Psoas muscle (tissue), 8 donors: ENCODE results near the gene NOP10. TPM values are rescaled to one million over a fixed set of nuclear protein-coding genes. Genes with fewer than 3 reads are reported as not detected.

ENCODE experiments used
- ATAC-seq, 4 donors: fragments of 200-7000 bp; cut with Tn5 transposase; one replicate each; pipeline ENCODE4 v1.9.1; 2020; ENCODE audit warnings: moderate library complexity in 3 of 4, mild to moderate bottlenecking in 2 of 4
- DNase-seq, 2 donors: peaks; one replicate each; pipeline ENCODE4 v3.0.0-alpha.2; 2020
- H3K27ac ChIP-seq: fragments of 200-600 bp; one replicate; pipeline ENCODE4 v1.8.0; 2022
- H3K27me3 ChIP-seq, 3 donors: fragments of 200-600 bp in 1 of 3; one replicate each; pipeline versions ENCODE4 v1.6.1 to v1.8.0; 2013 to 2022; ENCODE audit warnings: low read length in 2 of 3, mild to moderate bottlenecking in 2 of 3, moderate library complexity in 1 of 3; ENCODE audit not compliant: insufficient read depth in 3 of 3
- H3K36me3 ChIP-seq, 2 donors: fragments of 200-600 bp in 1 of 2; one replicate each; pipeline versions ENCODE4 v1.6.1 to v1.8.0; 2013 to 2022; ENCODE audit warnings: low read depth in 1 of 2, mild to moderate bottlenecking in 1 of 2, moderate library complexity in 1 of 2; ENCODE audit not compliant: insufficient read depth in 1 of 2
- H3K4me1 ChIP-seq: fragments of 200-600 bp; one replicate; pipeline ENCODE4 v1.8.0; 2022
- H3K4me3 ChIP-seq: fragments of 200-600 bp; one replicate; pipeline ENCODE4 v1.8.0; 2022; ENCODE audit warnings: mild to moderate bottlenecking
- H3K9me3 ChIP-seq: fragments of 200-600 bp; one replicate; pipeline ENCODE4 v1.8.0; 2022
- CTCF ChIP-seq: fragments of 200-600 bp; IDR thresholded peaks from one replicate; pipeline ENCODE4 v1.8.0; 2022; ENCODE audit warnings: antibody characterized with exemption
- WGBS, 3 donors: extraction: QIAGEN DNeasy Blood & Tissue Kit; methylation state at CpG; one replicate each; pipeline versions ENCODE4 v1.1.6 to v1.1.7; 2013; 5-methylcytosine and 5-hydroxymethylcytosine counted together
- intact Hi-C, 2 donors: fragments of 100-400 bp; cut with DNase I; formaldehyde crosslinking; loops; one replicate each; pipeline versions ENCODE4 v1.11.0 to v1.14.2; 2022
- polyA plus RNA-seq, 3 donors: library from polyadenylated mRNA; stranded (reverse); fragments of 200-250 nt; gene quantifications; one replicate each; pipeline ENCODE4 v1.2.3, GENCODE V29; 2013
- total RNA-seq, 4 donors: library from RNA; stranded (reverse); fragmentation: NEBNext Ultra II Directional in 2 of 4; extraction: Animal tissue kit (Norgen Biotek cat#: 25700) in 2 of 4; gene quantifications; one replicate each; pipeline versions ENCODE4 v1.2.1 to v1.2.4, GENCODE V29; 2021 to 2023
- donor health status: healthy with polysubstance abuse.
- donor health status: DM: no; HTN: no; CAD: no; lungs with moderate emphysema.
- donor health status: Bipolar disorder and iron deficiency.
- donor health status: healthy.
- donor health status: DM: yes; HTN: yes; CAD: no.
- donor health status: DM: no; HTN: no; CAD: no.
- donor health status: DM: no; HTN: no; CAD: no.
- donor health status: DM: yes; HTN: yes; CAD: no.

The NOP10 gene
- total and polyA plus RNA-seq, 7 donors, result 123 to 441 (median 146) TPM

- intact Hi-C loops, result no loop called here
- TF ChIP-seq CTCF, result no peak
These were observed 17.6 kb downstream of the NOP10 start for GRCh38 chr15:34325368-34325767.

GRCh38 chr15:34324933-34325332 lies 18.0 kb downstream of the NOP10 start:
- no peak for ATAC-seq
- Histone ChIP-seq H3K27ac (no peak overlapping the region), H3K9me3 (no peaks in the 10 kb centered on the region), H3K36me3 (no peaks in the 10 kb centered on the region), H3K4me1 (peaks cover 13% of the 10 kb centered on the region), H3K27me3 (no peaks in the 10 kb centered on the region), H3K4me3 (no peak overlapping the region)
- WGBS, 3 donors, result 71 to 90% (median 90%) methylated on average over 1 of the region's 1 CpG
- intact Hi-C loops, result no loop called here
- no peak for TF ChIP-seq CTCF
- DNase-seq, result no peak

More at GRCh38 chr15:34325368-34325767, 17.6 kb downstream of the NOP10 start:
- H3K4me1 ChIP-seq, result peaks cover 13% of the 10 kb centered on the region
- ATAC-seq, result no peak
- H3K27ac ChIP-seq, result no peak overlapping the region
- no peak for DNase-seq
- no peaks in the 10 kb centered on the region for H3K9me3 ChIP-seq
- H3K36me3 ChIP-seq, result no peaks in the 10 kb centered on the region
- H3K27me3 ChIP-seq, result no peaks in the 10 kb centered on the region
- H3K4me3 ChIP-seq, result no peak overlapping the region

GRCh38 chr15:34323217-34323616 lies 19.7 kb downstream of the NOP10 start:
- TF ChIP-seq CTCF, result no peak
- DNase-seq, result no peak
- peaks cover 16% of the 10 kb centered on the region for H3K4me1 ChIP-seq
- H3K4me3 ChIP-seq, result no peak overlapping the region
- ATAC-seq, result no peak
- no peak overlapping the region for H3K27ac ChIP-seq
- intact Hi-C loops, result no loop called here
- no peaks in the 10 kb centered on the region for H3K36me3 ChIP-seq
- H3K9me3 ChIP-seq, result no peaks in the 10 kb centered on the region
- H3K27me3 ChIP-seq, result no peaks in the 10 kb centered on the region
- WGBS, 3 donors, result 95 to 97% (median 95%) methylated on average over 10 of the region's 10 CpGs

GRCh38 chr15:34318277-34319079 lies 24.5 kb downstream of the NOP10 start:
- H3K9me3 ChIP-seq, result no peaks in the 10 kb centered on the region
- H3K27me3 ChIP-seq, result no peaks in the 10 kb centered on the region
- DNase-seq (peak in 1 of 2 donors; percentile 41), ATAC-seq (peak in 3 of 4 donors; percentile 49 to 83 (median 59))
- 37 to 43% (median 39%) methylated on average over 10 of the region's 10 CpGs for WGBS, 3 donors
- no peaks in the 10 kb centered on the region for H3K36me3 ChIP-seq
- intact Hi-C loops, result no loop called here
- peak overlapping the region; percentile 34 for H3K27ac ChIP-seq
- peaks cover 4% of the 10 kb centered on the region for H3K4me1 ChIP-seq
- no peak for TF ChIP-seq CTCF
- peak overlapping the region; percentile 55 for H3K4me3 ChIP-seq
